ENCODE results near the gene UMAD1. TPM values are rescaled to one million over a fixed set of nuclear protein-coding genes. Genes with fewer than 3 reads are reported as not detected.

UMAD1 gene
- total and polyA plus RNA-seq, 2 experiments from 2014 or later, result 8.4 to 12.4 TPM

GRCh38 chr7:7769710-7770627 is 129.4 kb downstream of the UMAD1 start:
- Mint-ChIP-seq H3K4me1 (peaks cover 26% of the 10 kb centered on the region), H3K27ac (no peak overlapping the region), H3K27me3 (ENCODE audit: insufficient read depth, low read depth, poor library complexity) (peaks cover 1% of the 10 kb centered on the region), H3K36me3 (ENCODE audit: low read depth) (no peaks in the 10 kb centered on the region), H3K9me3 (no peaks in the 10 kb centered on the region), H3K4me3 (no peak overlapping the region)
- Histone ChIP-seq H3K4me3 (no peak overlapping the region), H3K79me2 (replicated peaks; ENCODE audit: insufficient read depth) (no peaks in the 10 kb centered on the region), H3K27ac (ENCODE audit: low read depth) (no peak overlapping the region), H2AFZ (no peak overlapping the region), H4K20me1 (replicated peaks; ENCODE audit: insufficient read depth) (no peaks in the 10 kb centered on the region), H3K36me3 (ENCODE audit: insufficient read depth) (no peaks in the 10 kb centered on the region), H3K4me1 (ENCODE audit: insufficient read depth) (peaks cover 23% of the 10 kb centered on the region), H3K9me2 (ENCODE audit: insufficient read depth) (peaks cover 3% of the 10 kb centered on the region; the same call in 1 of the 2 replicates), H3F3A (replicated peaks; ENCODE audit: low read depth) (no peaks in the 10 kb centered on the region), H3K4me2 (no peak overlapping the region), H3K27me3 (ENCODE audit: insufficient read depth) (no peaks in the 10 kb centered on the region)
- DNase-seq (ENCODE audit: low spot score) (no peak), ATAC-seq (no peak)
- no peak for TF ChIP-seq JUNB (IDR thresholded peaks at IDR 0.05; ENCODE audit: unreplicated experiment)
- TF ChIP-seq REST (IDR thresholded peaks at IDR 0.05; ENCODE audit: unreplicated experiment), result no peak
- TF ChIP-seq POLR2AphosphoS5 (IDR thresholded peaks at IDR 0.05; ENCODE audit: low read depth), result no peak
- no peak for TF ChIP-seq ETS1 (IDR thresholded peaks at IDR 0.05)
- no peak for TF ChIP-seq EZH2phosphoT487 (IDR thresholded peaks at IDR 0.05; ENCODE audit: unreplicated experiment)

- H3F3A ChIP-seq (replicated peaks; ENCODE audit: low read depth), result no peaks in the 10 kb centered on the region
- no peak for TF ChIP-seq CREB1 (CRISPR knock-in tag; IDR thresholded peaks at IDR 0.05; ENCODE audit: low read depth)
- TF ChIP-seq POLR2AphosphoS5 (IDR thresholded peaks at IDR 0.05; ENCODE audit: low read depth), result no peak
- no peak for TF ChIP-seq EZH2 (IDR thresholded peaks at IDR 0.05; ENCODE audit: low read depth, unreplicated experiment)
- Mint-ChIP-seq H3K4me1 (peaks cover 26% of the 10 kb centered on the region), H3K9me3 (no peaks in the 10 kb centered on the region), H3K27ac (no peak overlapping the region), H3K4me3 (no peak overlapping the region), H3K36me3 (ENCODE audit: low read depth) (no peaks in the 10 kb centered on the region), H3K27me3 (ENCODE audit: insufficient read depth, low read depth, poor library complexity) (peaks cover 1% of the 10 kb centered on the region)
- no peak overlapping the region for H3K4me2 ChIP-seq
- H3K4me1 ChIP-seq (ENCODE audit: insufficient read depth), result peaks cover 23% of the 10 kb centered on the region
- no peak overlapping the region for H2AFZ ChIP-seq
- H3K27ac ChIP-seq (ENCODE audit: low read depth), result no peak overlapping the region
- H4K20me1 ChIP-seq (replicated peaks; ENCODE audit: insufficient read depth), result no peaks in the 10 kb centered on the region
- H3K27me3 ChIP-seq (ENCODE audit: insufficient read depth), result no peaks in the 10 kb centered on the region
- no peak for ATAC-seq
- no peak for DNase-seq (ENCODE audit: low spot score)
- H3K79me2 ChIP-seq (replicated peaks; ENCODE audit: insufficient read depth), result no peaks in the 10 kb centered on the region
- H3K9me2 ChIP-seq (ENCODE audit: insufficient read depth), result peaks cover 4% of the 10 kb centered on the region; the same call in 1 of the 2 replicates
- no peak overlapping the region for H3K4me3 ChIP-seq
- no peaks in the 10 kb centered on the region for H3K36me3 ChIP-seq (ENCODE audit: insufficient read depth)
Measured at GRCh38 chr7:7771452-7771851, 130.9 kb downstream of the UMAD1 start.
